Fibroblast of skin of abdomen (primary cell): ENCODE results near the gene NR4A2. TPM values are rescaled to one million over a fixed set of nuclear protein-coding genes. Genes with fewer than 3 reads are reported as not detected.
A peak's percentile ranks its signal among the peaks of the same experiment; 100 is the strongest.

Experiments used
- DNase-seq: peaks from one replicate; pipeline ENCODE4 v3.0.0-alpha.2; 2013
- polyA plus RNA-seq, 2 experiments: library from polyadenylated mRNA; unstranded; fragments of 120-200 nt; gene quantifications; one replicate each; pipeline ENCODE4 v1.2.1, GENCODE V29; 2013; ENCODE audit not compliant: insufficient read length in 2 of 2

NR4A2 gene
- polyA plus RNA-seq (2013, experiment 1 of 2; ENCODE audit: insufficient read length): 0.51 TPM
- polyA plus RNA-seq (2013, experiment 2 of 2; ENCODE audit: insufficient read length): 0.67 TPM

DNA sequence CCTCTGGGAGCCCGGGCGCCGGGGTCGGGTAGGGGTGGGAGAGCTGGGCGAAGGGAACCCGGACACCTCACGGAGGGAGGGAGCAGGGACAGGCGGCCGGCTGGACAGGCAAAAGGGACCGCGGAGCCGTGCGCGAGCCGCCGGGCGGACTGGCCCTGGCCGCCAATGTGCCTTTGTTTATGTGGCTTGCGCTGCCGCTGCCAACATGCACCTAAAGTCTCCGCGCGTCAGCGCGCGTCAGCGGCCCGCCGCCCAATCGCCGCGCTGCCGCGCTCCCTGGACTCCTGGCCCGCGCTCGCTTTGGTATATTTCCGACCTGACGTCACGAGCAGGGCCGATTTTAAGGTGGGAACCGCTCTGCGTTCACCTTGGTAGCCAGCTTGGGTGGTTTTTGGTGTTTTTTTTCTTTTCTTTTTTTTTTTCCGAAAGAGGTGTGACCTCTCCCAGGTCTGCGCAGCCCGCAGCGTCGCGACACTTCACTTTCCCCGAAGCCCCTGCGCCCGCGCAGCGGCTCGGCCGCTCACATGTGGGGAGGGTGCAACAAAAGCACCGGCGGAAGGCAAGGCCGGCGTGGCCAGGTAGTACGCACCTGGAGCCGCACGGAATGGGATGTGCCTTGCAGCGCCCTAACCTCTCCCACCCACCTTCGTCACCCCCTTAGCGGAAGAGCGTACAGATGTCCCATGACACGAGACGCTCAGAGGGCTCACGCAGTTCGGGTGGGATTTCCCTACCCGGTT lies at the start of gene NR4A2:
TSS of gene NR4A2 (minus strand) at position 188 of the 740 bp plus-strand sequence. CDS start 2,535 bp downstream, outside the sequence.
- peak; percentile 72 for DNase-seq

DNA sequence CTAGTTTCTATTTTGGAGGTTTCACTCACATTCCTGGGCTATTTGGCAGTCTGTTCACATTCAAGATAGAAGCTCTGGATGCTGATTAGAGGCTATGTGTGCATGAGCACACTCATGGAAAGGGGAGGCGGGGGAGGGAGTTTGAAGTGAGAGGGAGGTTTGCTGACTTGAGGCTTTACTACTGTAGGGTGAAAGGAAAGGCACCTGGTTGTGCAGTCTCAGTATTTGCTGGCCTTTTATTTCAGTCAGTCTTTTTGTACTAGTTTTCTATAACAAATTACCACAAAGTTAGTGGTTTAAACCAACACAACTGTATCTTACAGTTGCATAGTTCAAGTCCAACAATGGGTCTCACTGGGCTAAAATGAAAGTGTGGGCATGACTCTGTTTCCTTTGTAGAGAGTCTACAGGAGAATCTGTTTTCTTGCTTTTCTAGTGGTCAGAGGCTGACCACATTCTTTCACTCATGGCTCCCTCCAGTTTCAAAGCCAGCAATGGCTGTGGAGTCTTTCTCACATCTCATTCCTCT lies 47.7 kb upstream of the NR4A2 start:
- no peak for DNase-seq

DNA sequence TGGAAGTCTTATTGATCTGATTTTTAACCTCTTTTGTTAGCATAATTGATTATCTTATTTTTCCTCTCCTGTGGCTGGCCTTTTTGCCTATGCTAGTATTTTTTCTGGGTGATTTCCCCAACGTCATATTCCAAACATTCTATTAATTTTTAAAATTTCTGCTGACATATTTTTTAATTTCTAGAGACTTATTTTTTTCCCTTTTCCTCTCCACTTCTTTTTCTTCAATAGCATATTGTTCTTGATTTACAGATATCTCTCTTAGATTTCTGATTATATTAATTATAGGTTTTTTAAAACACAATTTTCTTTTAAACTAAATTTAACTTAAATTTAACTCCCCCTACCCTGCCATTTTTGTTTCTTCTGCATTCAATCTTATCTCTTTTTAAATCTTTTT lies 47.2 kb upstream of the NR4A2 start:
- no peak for DNase-seq

DNA sequence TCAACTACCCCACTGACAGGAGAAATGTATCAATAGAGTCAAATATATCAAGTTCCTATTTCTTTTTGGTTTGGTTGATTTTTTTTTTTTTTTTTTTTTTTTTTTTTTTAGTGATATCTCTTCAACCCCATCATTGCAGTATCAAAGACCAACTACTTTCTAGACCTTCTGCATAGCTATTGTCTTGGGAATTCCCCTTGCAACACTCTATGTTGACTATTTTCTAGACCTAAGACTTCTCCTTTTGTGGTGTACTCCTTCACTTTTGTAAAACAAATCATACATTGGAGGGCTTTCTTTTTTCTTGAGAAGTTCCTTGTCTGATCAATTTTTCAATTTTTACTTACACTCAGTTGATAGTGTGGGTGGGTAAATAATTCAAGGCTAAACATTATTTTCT lies 46.5 kb upstream of the NR4A2 start:
- DNase-seq: no peak

DNA sequence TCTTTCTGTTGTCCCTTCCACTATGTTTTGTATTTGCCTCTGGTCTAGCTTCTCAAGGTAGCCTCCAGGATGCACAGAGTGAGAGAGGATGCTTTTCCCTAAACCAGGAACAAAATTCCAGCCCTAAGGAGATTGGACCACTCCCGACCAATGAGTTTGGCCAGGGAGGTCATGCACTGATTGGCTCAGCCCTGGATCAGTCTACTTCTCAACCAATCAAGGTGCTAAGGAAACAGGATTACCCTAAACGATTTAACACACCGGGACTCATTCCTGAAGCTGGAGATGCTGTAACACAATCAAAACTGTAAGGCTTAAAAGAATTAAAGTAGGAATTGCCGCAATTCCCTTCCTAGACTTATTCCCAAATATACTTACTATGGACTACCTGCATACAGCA lies 34.2 kb upstream of the NR4A2 start:
- no peak for DNase-seq

DNA sequence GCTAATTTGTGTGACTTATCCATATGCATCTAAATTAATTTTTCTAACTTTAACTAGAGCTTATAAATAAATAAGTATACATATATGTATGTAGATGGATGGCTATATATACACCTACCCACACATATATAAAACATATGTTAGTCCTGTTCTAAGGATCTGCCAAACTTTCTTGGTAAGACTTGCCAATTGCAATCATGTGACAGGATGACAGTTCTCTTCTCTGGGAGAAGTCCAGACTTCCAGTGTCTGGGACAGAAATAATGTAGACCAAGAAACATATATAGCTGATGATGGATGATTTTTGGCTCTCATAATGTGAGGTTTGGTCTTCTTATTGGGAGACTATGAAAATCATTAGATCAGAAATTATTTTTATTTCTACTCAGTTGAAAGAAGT lies 30.6 kb upstream of the NR4A2 start:
- DNase-seq: no peak

DNA sequence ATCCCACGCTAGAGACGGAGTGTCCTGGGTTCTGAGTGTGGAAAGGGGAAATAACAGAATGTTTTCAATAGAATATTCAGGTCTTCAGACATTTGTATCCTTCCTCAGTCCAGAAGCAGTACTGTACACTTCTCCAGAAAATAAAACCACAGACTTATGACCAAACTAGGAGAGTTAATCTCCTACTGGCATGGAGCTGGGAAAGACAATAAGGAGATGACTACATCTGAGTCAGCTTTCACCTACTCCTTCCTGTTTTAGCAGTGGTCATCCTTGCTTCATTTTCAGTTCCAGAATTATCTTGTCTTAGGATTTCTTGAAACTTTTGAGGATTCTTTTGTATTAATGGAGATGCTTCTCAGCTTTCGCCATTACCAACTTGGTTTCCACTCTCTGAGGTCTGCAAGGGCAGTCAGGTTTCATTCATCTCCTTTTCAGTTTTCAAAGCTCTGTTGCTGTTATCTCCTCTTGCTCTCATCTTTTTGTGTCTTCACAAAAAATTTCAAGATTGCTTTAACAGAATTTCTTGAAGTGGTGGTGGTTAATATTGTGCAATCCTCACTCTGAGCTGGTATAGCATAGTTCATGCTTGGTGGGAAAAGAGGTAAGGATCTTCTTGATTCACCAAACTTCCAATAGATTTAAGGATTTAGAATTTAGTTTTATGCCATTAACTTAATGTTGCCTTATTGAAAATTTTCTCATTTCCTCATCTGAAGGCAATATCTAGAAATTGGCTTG lies 23.7 kb upstream of the NR4A2 start:
- DNase-seq: peak; percentile 60

DNA sequence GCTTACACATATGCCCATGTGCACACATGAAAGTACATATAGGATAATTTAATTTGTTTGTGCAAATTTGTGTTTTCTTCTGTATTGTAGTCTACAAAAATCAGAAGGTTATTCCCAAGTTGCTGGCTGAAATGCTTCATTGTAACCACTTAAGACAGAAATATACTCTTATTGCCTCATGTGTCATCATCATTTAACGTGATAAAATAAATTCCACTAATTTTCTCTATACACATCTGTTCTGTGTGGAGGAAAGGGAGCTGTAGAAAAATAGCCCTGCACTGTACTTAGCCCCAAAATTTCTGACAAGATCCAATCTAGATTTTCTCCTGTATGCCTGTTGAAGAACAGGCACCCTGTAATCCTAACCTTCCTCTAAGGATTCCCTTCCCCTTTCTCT lies 20.4 kb upstream of the NR4A2 start:
- DNase-seq: no peak

DNA sequence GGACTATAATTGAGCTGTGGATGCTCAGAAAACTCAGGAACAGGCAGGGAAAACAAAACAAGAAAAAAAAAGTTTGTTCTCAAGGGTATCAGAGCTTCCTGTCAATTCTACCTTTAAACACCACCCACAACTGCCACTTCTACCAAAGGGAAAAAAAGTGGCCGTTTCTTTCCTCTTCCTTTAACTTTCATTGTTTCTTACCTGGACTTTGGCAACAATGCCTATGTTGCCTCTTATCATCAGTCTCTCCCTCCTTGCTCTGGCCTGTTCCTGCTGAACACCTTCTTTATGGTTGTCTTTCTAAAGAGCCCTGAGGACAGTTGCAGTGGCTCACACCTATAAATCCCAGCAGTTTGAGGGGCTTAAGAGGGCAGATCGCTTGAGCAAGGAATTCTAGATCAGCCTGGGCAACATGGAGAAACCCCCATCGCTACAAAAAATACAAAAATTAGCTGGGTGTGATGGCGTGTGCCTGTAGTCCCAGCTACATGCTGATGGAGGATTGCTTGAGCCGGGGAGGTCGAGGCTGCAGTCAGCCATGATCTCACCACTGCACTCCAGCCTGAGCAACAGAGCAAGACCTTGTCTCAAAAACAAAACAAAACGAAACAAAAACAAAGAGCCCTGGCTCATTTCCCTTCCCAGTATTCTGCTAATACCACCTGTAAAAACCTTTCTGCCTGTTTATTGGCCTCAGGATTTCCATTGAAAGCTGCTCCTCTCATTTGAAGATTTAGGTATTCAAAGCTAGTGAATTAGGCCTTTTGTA lies 18.0 kb upstream of the NR4A2 start:
- no peak for DNase-seq

DNA sequence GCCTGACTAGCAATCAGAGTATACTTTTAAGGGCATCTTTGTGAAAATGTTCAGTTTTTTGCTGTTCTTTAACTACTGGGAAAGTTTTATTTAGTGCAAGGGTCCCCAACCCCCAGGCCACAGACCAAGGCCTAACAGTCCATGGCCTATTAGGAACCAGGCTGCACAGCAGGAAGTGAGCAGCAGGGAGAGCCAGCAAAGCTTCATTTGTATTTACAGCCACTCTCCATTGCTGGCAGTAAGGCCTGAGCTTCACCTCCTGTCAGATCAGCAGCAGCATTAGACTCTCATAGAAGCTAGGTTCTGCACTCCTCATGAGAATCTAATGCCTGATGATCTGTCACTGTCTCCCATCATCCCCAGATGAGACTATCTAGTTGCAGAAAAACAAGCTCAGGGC lies 17.1 kb upstream of the NR4A2 start:
- DNase-seq: no peak

DNA sequence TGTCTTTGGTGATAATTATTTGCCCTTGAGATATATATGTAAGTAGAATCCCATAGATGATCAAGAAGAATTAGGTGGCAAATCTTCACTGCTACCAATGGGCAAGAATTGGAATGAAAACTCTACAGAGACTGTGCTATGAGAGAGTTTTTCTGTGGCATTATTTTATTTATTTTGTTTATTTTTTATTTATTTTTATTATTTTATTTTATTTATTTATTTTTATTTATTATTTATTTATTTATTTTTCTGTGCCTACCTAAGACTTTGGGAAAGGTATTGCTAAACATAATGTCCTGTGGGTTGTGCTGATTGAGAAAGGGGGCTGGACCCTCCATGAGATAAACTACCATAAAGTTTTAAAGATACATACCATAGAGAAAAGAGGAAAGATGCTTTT lies 16.6 kb upstream of the NR4A2 start:
- no peak for DNase-seq

DNA sequence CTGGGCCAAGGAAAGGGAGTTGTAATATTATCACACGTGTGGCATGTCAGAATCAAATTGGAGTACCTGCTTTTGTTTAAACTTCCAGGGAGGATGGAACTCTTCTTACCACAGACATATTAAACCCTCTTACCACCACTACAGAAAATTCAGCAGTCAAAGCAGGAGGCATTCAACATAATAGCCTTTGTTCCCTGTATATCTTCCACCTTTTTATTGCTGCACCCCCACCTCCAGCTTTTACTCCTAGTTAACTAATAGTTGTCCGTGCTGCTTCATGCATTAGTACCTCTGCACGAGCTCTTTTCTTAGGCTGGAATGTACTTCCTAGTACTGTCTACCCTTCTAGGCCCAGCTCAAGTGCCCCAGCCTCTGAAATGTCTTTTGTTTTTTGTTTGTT lies 14.9 kb upstream of the NR4A2 start:
- no peak for DNase-seq

DNA sequence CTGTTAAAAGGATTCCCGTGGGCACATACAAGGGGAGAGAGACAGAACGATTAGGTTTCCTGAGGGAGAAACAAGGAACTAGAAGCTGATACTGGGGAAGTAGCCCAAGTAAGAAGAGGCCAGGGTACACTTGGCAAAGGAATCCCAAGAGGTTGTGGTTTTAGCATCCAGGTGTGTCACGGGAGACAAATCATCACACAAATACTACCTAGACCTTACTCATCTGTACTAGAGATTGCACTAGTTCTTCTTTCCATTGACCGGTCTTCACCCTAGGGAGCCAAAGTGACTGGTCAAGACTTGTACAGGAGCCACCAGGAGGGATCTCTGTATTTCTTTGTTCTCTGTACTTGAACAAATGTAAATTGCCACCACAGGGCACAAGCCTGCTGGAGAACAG lies 14.2 kb upstream of the NR4A2 start:
- DNase-seq: no peak

DNA sequence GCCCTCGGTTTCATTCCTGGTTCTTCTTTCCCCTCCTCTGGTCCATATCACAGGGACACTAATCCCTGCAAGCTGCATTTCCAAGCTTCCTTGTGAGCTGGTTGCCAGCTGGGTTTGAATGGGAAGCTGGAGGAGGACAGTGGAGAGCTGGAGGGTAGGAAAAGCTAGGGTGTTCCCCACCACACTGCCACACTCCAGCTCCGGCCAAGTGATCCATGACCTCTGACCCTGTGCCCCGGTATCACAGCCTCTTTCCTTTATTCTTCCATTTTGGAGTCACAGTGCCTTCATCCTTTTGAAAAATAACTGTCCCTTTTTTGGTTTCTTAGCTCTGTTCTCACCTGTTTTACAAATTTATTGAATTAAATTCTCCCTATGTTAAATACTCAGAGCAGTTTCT lies 13.1 kb upstream of the NR4A2 start:
- no peak for DNase-seq

DNA sequence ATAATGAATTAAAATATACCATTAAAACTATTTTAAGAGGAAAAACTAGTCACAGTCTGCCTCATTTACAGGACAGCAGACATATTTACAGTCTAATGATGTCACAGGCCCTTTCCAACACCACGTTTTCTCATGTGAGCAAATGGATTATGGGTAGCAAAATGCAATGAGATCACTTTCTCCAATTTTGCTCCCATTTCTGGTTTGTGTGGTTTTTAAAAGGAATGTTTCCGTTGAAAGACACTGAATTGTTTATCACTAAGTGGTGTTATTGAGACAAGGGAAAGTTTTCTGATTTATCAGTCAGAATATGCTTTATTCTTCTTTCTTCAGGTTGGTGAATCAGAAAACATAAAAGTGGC lies 11.4 kb upstream of the NR4A2 start:
- DNase-seq: peak; percentile 48

DNA sequence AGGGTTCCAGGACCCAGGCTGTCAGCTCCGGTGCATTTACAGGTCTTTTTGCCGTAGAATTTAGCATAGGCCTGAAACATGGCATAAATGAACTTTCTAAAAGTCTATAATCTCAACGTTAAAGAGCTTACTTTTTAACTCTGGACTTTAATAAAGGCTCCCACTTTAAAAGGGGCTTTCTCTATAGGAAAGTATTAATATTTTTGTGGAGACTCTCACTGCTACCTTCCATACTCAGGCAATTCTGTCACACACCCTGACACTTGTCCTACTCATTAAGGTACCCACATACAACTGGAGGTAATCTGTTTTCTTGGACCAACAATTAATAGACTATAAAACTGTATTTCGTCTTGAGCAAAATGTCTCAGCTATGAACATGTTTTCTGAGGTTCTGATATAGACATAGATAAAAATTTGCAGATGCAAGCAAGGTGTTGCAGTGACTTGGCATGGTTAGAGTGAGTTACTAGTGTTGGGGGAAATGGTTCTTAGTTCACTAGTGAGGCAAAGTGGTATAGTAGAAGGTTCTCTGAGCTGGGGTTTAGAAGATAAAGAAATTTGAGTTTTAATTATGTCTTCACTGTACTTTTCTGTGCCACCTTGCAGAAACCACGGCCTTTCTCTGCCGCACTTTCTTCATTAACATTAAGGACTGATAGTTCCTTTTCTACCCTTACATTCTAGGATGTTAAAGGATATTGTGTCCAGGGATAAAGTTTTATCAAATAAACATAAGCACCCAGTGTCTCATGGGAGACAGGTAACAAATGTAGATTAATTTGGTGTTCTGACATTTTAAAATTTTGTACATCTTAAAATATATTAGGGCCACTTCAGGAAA lies 10.8 kb upstream of the NR4A2 start:
- DNase-seq: no peak

DNA sequence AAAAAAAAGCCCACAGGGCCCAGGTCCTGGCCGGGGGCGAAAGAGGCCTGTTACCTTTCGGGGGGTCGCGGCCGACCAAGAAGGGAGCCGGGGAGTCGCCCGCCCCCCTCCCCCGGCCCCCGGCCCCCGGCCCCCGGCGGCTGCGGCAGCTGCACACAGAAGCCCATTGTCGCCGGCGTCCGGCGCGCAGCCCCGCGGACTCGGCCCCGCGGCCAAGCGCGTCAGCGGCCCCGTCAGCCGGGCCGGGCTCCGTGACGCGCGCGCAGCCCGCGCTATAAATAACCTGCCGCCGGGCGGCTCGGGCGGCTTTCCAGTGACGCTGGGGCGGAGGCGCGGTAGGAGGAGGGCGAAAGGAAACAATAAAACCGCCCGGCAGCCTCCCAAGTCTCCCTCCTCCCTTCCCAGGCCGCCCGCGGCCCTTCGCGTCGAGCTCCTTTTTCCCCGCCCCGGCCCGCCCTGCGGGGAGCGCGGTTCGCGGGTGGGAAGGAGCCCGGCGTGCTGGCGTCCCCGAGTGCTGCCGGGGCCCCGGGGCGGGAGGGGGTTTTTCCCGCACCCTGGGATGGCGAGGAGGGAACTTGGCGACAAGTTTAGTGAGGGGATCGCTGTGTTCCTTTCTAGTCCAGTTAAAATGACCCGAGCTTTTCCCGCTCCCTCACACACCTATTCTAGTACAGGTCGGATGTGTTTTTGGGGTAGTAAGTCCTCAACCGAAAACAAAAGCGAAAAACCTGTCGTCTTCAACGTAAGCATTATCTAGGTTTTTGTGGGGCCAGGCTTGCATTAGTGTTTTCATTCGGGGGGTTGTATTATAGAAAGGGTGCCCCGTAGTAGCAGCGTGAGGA lies 10.0 kb upstream of the NR4A2 start:
- peak; percentile 96 for DNase-seq

DNA sequence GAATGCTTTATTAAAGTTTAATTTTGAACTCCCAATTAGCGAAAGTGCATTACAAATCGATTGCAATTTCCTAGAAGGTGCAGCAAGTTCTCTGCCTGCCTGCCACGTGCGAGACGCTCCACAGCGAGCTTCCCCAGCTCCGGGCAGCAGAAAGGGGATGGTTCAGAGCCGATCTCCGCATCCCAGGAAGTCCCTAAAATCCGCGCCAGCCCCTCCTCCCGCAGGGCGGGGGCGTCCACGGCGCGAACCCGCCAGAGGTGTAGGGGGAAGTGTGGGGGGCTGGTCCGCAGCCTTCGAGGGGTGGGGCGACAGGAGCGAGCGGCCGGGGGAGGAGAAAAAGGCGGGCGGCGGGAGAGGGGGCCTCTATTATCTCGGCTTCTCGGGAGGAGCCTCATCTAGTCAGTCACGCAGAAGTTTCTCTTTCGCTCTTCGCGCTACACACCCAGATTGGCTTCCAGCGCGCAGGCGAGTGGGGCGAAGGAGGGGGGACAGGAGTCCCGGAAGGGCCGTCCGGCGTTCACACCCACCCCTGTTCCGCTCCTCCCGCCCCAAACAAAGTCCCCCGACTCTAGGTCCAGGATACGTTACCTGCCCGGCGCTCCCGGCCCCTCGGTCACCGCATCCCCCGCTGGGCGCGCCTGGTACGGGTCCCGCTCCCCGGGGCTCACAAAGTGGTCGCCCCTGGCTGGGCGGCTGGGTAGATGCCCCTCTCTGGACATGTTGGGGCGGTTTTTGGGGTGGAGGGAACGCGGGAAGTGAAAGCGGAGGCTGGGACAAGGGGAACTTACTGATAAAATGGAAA lies 9.1 kb upstream of the NR4A2 start:
- peak; percentile 95 for DNase-seq

DNA sequence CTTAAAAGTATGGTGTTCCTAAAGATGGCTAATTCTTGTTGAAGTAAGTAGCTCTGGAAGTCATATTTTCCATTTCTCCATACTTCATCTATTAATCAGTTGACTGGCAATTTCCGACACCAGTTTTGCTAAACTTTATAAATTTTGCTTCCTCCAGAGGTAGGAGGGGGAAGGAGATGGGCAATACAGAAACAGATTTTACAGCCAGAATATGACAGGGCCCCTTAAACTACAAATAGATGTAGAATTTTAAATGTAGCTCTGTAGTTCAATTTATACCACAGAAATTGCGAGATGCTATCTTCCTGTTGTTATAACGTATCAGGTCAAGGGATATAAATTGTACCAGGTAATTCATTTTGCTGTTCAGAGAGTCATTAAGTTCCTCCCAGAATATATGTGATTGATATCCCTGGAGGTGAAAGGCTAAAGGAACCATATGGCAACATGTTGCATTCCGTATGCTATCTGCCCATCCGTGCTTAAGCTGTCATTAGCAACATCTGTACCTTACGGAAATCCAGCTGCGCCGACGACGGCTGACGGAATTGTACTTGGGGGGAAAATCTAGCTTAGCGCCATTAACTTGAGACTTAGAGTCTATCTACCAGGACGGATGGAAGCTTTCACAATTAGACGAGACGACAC lies 8.4 kb upstream of the NR4A2 start:
- DNase-seq: no peak

DNA sequence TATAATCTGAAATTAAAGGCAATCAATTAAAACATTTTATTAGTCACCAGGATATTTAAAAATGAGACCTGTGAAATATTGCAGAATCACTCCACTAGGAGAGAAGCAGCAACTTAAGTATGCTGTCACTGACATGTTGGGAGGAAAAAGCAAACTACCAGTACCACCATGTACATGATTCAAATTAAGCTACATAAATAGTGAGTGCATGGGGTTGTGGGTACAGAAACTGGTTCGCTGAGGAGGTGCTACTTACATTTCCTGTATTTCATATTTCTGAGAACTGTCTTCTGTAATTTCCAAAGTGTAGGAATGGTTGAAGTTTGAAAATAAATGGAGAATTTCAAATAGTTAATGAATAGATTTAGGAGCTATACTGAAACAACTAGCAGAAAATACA lies 7.9 kb upstream of the NR4A2 start:
- no peak for DNase-seq
